HG02571 (cell line): ENCODE data around the gene ARSA.
"Not testable (repeated sequence)": the region's sequence is repeated elsewhere in the genome, so short reads cannot be mapped to it uniquely, and the experiment has no call there.

Experiments
- ATAC-seq: cut with Tn5 transposase; IDR thresholded peaks from one replicate; pipeline ENCODE4 v1.9.1; 2021; ENCODE audit warnings: mild to moderate bottlenecking, moderate library complexity; ENCODE audit not compliant: unreplicated experiment

Gene ARSA

DNA sequence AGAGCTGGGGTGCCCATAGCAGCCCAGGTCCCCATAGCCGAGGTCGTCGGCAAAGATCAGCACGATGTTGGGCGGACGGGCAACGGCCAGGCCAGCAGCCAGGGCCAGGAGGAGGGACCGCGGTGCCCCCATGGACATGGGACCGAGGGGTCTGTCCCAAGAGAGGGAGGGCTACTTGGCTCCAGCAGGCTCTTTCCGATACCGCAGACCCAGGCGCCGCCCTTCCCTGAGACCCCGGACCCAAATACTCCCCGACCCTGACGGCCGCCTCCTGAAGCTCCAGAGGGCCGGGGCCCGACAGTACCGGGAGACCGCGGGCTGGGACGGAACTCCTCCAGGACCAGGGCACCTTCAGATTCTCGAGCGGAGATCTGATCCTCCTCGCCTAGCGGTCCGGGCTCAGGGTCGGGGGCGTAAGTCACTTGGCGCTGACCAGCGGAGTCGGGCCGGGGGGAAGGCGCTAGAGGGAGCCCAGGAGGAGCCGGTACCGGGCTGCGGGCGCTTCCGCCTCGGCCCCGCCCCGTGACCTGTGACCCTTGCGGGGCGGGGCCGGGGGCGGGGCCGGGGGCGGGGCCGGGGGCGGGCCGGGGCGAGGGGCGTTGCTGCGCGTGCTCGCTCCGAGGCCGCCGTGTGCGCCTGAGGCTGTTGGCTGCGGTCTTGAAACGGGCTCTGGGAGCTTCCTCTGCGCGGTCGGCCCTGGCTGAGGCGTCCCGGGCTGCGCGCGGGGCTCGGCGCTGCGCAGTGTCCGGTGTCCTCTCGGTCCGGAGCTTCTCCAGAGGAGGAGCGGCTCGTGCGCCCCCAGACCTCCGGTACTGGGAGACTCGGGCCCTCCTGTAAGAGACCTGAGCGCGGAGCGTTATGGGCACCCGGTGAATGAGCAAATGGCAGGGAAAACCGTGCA is at the start of gene ARSA:
Gene ARSA (minus strand): TSS at position 511 of the 901 bp plus-strand sequence. CDS start 373 bp downstream, at position 138.
- peak; percentile 75 for ATAC-seq

DNA sequence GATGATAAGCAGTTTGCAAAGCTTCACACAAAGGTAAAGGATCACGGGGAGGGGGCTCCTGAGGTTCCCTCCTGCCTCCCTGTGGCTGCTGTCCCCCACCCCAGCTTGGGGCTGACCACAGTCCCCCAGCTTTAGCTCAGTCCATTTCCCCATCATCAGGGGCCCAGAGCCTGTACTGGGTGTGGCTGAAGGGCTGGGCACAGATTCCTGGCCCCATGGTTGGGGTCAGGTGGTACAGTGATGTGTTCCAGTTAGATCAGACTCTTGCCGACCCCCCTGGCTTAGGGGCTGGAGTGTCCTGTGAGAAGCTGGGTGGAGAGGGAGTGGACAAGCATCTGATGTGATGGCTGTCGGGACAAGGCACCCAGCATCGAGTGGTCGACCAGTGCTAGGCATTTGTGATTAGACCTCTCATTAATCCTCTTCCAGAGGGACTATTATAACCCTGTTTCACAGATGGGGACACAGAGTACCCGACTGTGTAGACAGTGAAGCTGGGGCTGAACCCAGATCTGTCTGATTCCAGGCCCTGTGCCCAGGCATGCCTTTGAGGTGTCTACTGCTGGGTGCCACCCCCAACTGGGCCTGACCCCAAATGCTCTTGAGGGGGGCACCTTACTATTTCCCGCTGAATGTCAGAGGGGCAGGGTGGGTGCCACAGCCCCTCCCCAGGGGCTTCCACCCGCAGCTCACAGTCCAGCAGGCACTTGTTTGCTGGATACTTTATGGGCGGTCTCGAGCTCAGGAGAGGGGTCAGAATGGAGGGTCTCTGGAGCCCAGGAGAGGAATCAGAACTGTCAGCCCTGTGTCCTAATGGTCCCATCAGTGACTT is 48.9 kb upstream of the ARSA start:
- ATAC-seq = no peak

DNA sequence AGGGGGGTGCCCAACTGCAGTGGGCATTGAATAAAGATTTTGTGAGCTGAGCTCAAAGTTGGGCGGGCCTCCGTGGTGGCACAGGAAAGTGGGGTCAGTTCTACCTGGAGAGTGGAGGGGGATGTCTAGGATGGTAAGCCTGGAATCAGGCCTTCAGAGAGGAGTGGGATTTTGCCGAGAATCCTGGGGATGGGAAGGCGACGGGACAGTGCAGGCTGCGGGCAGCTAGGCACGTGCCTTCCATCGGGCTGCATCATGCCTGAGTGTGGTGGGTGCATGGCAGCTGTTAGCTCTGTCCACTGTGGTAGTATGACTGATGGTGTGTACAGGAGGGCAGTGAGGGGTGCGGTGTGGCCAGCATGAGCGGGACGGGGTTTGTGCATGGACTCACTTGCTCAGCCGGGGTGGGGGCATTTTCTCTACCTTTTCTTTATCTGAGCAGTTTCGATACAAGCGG is 48.3 kb upstream of the ARSA start:
- no peak for ATAC-seq

DNA sequence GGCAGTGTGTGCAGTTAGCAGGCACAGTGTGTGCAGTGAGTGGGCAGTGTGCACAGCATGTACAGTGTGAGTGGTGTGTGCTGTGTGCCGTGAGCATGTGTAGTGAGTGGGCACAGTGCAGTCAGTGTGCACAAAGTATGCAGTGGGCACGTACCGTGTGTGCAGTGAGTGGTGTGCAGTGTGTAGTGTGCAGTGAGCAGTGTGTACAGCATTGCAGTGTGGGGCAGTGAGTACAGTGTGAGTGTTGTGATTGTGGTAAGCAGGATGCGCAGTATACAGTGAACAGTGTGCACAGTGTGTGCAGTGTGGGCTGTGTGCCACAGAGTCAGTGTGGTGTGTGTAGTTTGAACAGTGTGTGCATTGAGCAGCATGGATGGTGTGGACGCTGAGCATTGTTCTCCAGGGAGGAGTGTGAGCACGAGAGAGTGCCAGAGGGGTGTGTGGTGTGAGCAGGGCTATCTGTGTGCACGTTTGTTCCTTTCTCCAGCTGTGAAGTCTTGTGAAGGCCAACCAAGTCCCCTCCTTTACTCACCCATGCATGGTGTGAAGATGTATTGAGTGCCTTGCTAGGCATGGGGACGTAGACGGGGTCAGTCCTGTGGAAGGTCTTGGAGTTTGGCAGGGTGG is 47.7 kb upstream of the ARSA start:
- ATAC-seq = no peak

DNA sequence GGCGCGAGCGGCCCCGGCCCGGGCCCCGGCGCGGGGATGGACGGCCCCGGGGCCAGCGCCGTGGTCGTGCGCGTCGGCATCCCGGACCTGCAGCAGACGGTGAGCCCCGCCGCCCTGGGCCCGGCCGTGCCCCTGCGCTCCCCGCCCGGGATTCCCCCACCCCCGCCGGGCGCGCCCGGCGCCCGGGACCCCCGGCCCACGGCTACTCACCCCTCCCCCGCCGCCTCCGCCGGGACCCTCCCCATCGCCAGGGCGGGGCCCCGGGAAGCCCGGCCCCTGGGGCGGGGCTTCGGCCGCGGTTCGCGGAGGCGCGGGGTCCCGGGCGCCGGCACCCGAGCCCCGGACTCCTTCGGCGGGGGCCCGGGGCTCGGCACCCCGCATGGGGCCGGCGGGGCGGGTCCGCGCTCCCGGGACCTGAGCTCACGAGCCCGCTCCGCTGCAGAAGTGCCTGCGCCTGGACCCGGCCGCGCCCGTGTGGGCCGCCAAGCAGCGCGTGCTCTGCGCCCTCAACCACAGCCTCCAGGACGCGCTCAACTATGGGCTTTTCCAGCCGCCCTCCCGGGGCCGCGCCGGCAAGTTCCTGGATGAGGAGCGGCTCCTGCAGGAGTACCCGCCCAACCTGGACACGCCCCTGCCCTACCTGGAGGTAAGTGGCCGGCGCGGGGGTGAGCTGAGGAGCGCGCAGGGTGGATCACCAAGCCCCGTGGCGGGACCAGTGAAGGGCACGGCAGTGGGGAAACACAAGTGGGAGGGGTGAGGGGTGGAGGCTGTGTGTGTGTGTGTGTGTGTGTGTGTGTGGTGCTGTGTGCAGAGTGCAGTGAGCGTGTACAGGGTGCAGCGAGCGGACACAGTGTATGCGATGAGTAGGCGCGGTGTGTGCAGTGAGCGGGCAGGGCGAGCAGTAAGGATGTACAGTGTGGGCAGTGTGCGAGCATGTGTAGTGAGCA is 46.9 kb upstream of the ARSA start:
- ATAC-seq = no peak

DNA sequence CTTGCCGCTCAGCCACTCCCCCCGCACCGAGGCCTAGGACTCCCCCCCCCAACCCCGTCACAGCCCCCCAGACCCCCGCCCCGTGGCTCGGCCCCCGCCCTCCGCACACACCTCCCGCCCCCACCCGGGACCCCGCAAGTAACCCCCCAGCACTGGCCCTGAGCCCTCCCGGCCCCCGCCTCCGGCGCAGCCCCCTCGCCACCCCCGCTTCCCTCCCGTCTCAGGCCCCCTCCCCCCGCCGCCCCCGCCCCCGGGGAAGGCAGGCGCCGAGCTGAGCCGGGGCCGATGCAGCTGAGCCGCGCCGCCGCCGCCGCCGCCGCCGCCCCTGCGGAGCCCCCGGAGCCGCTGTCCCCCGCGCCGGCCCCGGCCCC is 46.2 kb upstream of the ARSA start:
- no peak for ATAC-seq

DNA sequence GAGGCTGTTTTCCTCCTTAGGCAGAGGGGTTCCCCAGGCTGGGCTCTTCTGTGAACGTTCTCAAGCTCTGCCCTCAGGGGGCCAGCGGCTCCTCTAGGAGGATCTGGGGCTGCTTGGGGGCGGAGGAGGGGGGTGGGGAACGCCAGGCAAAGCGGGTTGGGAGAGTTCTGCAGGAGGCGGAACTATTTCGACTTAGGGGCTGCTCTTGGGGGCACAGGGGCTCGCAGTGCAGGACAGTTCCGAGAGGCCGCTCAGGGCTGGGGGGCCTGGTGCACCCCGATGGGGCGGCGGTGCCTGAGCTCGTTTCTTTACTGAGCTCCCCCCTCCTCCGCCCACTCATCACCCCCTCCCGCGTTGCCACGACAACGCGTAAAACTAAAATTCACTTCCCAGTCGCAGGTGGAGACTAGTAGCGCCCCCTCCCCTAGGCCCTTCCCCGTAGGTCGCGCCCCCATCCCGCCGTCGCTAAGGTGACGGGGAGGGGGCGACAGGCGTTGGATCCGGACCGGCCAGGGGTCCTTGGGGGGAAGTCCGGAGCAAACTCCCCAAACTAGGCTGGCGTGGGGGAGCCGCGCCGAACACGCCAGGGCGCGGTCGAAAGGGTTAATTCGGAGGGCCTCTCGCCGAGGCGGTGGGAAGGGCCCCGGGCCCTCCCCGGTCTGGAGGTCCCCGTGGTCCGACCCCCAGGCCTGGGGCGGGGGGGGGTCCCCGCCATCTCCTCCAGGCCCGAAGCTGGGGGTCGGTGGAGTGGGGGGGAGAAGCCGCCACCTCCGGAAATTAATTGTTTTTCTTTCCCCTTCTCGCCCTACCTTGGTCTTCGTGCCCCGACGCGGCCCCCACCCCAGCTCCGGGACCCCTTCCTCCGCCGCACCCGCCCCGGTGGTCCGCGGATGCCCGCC is 45.5 kb upstream of the ARSA start:
- no peak for ATAC-seq

DNA sequence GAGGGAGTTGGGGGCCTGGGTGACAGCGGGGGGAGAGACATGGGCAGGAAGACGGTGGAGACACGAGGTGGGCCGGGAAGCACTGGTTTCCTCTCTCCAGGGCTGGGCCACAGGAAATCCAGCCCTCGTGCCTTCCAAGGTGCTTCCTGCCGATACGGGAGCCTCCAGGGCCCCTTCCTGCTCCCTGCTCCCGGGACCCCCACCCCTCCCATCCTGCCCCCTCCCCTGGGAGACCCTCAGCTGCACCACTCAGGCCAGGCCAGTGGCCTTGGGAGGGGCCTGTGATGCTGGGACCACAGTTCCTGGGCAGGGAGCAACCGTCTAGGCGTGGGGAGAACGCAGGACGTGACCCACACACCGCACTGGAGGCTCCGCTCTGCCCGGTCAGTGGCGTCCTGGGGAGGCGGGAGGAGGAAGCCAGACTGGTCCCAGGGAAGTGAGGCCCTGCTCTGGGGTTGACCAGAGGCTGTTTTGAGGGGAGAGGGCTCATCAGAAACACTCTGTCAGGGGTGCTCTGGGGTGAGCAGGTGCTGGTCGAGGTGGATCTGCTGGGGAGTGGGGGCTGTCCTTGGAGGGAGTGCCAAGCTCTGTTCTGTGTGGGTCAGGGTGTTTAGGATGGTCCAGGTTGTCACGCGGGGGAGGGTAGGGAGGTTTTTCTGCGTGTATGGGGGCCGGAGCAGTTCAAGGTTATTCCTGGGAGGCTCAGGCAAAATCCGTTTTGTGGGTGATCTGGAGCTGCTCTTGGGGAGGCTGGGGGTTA is 44.7 kb upstream of the ARSA start, which contains the start of gene SHANK3:
Gene SHANK3 (plus strand): TSS at position 353 of the 760 bp plus-strand sequence.
- no peak for ATAC-seq

DNA sequence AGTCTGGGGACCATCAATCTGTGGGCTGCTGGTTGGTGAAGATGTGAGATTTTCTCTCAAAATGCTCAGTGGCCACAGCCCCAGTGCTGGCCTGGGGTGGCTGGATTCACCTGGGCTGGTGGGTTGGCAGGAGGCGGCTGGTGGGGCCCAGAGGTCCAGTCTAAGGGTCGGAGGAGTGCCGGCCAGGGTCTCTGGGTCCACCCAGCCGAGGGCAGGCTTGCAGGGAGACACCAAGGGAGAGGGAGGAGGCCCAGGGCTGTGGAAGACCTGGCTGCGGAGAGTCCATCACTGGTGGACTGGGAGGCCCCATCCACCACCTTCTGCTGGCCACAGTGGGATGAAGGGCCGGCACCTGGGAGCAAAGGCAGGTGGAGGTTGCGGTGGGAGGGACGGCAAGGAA is 44.1 kb upstream of the ARSA start:
- ATAC-seq = no peak

DNA sequence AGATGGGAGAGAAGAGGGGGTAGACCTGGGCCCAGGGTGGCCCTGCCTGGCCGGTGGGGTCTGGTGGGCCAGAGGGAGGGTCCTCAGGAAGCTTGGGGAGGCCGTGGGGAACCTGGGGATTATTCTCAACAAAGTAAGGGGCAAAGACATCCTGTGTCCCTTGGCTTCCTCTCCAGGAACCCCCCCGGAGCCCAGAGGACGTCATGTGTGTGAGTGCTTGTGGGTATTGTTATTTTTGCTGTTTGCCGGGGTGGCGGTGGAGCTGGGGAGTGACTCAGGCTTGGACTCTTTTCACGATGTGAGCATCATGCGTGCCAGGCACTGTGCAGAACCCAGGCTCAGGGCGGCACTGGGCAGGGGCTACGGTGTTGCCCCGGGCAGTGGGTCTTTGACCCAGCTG is 43.7 kb upstream of the ARSA start:
- no peak for ATAC-seq

DNA sequence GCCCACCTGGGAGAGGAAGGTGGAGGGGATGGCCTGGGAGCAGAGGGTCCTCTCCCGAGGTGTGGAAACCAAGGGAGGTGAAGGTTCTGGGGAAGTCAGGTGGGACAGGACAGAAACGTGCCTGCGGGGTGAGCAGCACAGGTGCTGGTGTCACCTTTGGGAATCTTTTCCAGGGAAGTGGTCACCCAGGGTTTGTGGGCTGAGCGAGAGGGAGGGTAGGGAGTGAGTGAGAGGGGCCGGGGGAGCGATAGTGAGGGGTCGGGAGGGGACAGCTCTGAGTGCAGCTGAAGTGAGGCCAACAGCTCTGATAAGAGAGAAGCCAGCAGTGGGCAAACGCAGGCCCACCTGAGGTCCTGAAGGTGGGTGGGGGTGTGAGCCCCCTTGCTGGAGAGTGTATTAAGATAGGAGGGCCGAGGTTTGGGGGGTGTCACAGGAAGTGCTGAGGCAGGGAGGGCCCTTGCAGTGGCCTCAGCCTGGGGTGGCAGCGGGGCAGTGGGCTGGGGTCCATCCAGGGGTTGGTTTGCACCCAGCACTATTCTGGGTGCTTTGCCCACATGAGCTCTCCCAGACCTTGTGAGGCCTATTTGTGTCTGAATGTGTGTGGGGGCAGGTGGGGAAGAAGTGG is 43.1 kb upstream of the ARSA start:
- no peak for ATAC-seq

DNA sequence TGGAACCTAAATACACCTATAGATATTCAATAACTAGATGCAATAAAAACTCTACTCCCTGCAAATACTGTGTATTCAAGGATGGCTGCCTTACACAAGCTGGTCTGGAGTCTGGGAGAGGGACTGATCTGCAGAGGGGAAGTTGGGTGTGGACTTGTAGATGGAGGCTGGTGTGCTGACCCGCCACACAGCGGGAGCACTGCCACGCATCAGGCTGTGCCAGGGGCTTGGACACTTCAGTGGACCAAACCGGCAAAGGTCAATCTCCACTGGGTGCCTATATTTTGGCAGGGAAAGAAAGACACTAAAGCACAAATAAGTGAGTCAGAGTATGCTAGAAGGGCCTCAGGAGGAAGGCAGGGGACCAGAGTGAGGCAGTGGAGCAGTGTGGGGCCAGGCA is 42.6 kb upstream of the ARSA start:
- no peak for ATAC-seq

DNA sequence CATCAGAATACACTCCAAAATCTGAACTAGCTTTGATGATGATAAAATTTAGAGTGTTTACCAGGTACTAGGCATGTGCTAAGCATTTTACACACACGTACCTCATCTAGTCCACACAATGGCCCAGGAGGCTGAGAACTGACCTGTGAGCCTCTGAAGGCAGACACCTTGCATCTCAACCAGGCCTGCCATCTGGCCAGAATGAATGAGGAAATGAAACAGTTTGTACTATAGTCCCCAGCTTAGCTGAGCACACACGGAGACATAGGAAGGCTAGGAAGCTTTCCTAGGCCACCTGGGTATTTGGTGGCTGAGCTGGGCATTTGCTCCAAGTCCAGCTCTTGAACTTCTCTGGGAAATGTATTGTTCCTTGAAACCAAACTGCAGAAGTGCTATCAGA is 37.8 kb upstream of the ARSA start:
- ATAC-seq = no peak

DNA sequence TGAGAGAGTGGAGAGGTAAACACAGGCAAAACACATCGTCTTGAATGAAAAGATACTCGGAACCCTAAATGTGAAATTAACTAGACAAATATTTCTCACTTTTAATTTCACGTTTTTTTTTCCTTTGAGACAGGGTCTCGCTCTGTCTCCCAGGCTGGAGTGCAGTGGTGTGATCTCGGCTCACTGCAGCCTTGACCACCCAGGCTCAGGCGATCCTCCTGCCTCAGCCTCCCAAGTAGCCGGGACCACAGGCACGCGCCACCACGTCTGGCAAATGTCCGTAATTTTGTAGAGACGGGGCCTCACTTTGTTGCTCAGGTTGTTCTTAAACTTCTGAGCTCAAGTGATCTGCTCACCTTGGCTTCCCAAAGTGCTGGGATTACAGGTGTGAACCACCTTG is 37.3 kb upstream of the ARSA start:
- ATAC-seq = no peak

DNA sequence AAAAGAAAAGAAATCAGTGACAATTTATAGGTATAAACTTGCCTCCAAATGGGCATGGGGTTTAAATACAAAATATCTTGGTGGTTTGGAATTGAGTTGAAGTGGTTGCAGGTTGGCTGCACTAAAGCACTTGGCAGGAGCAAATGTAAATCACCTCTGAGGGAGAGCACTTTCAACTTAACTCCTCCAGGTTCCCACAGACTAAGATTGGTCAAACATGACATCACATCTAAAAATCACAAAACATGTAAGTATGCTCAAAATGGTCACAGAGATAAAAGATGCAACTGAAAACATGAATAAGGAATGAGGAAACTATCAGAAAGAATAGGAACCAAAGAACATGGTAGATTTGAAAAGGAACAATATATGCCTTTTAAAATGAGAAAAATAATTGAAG is 32.4 kb upstream of the ARSA start:
- ATAC-seq = no peak

DNA sequence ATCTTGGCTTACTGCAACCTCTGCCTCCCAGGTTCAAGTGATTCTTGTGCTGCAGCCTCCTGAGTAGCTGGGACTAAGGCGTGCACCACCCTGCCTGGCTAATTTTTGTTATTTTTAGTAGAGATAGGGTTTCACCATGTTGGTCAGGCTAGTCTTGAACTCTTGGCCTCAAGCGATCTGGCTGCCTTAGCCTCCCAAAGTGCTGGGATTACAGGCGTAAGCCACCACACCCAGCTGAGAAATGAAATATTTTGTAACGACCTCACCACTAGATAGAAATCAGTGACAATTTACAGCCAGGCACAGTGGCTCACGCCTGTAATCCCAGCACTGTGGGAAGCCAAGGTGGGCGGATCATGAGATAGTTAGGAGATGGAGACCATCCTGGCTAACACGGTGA is 31.8 kb upstream of the ARSA start:
- not testable (repeated sequence) for ATAC-seq

DNA sequence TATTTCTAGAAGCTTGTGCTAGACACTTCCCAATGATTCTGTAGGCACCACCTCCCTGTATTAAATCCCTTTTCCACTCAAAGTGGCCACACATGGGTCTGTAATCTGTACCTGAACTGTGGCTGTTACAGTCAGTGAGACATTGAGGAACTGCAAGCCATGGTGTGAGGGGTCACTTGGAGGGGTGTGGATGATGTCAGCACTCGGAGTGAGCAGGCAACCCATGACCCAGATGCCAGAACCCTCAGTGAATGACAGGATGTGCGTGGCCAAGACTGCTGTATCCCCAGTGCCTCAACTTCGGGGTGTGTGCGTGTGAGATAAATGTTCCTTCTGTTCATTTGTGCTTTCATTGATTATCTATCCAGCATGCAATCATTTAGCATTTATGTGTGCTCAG is 30.0 kb upstream of the ARSA start:
- ATAC-seq = no peak
